WTC11 (cell line): ENCODE results near the gene SAMD8.

Experiments
- ESRRA ChIP-seq: sonication (generic); formaldehyde crosslinking; IDR thresholded peaks from 2 replicates; pipeline ENCODE4 v1.8.1; 2022; ENCODE audit warnings: mild to moderate bottlenecking, missing genetic modification reagents, borderline replicate concordance
- ETV6 ChIP-seq: sonication (generic); formaldehyde crosslinking; IDR thresholded peaks from 2 replicates; pipeline ENCODE4 v1.8.1; 2022; ENCODE audit warnings: mild to moderate bottlenecking, missing genetic modification reagents
- FOXP1 ChIP-seq: sonication (generic); formaldehyde crosslinking; IDR thresholded peaks from 2 replicates; pipeline ENCODE4 v1.8.0; 2022; ENCODE audit warnings: missing genetic modification reagents, mild to moderate bottlenecking, moderate library complexity, borderline replicate concordance
- KAT7 ChIP-seq: sonication (generic); formaldehyde crosslinking; IDR thresholded peaks from 2 replicates; pipeline ENCODE4 v1.8.1; 2023; ENCODE audit warnings: missing genetic modification reagents, mild to moderate bottlenecking, borderline replicate concordance
- ZNF121 ChIP-seq: sonication (generic); formaldehyde crosslinking; IDR thresholded peaks from 2 replicates; pipeline ENCODE4 v1.8.0; 2023; ENCODE audit warnings: missing genetic modification reagents
- ZNF219 ChIP-seq: sonication (generic); formaldehyde crosslinking; IDR thresholded peaks from 2 replicates; pipeline ENCODE4 v1.8.0; 2023; ENCODE audit warnings: missing genetic modification reagents, mild to moderate bottlenecking, borderline replicate concordance
- TF ChIP-seq, protein P1 (sequence below): fragments of 200-600 bp; IDR thresholded peaks from 2 replicates; pipeline ENCODE4 v1.8.0; 2022; ENCODE audit warnings: antibody characterized with exemption
- TF ChIP-seq, protein P2 (sequence below): sonication (generic); formaldehyde crosslinking; IDR thresholded peaks from 2 replicates; pipeline ENCODE4 v1.8.0; 2022; ENCODE audit warnings: mild to moderate bottlenecking, missing genetic modification reagents
- TF ChIP-seq, protein P3 (sequence below): sonication (generic); formaldehyde crosslinking; IDR thresholded peaks from 2 replicates; pipeline ENCODE4 v1.8.1; 2023; ENCODE audit warnings: mild to moderate bottlenecking, missing genetic modification reagents, moderate library complexity
- TF ChIP-seq, protein P4 (sequence below): sonication (generic); formaldehyde crosslinking; IDR thresholded peaks from 2 replicates; pipeline ENCODE4 v1.8.0; 2022; ENCODE audit warnings: mild to moderate bottlenecking, missing genetic modification reagents
- TF ChIP-seq, protein P5 (sequence below): sonication (generic); formaldehyde crosslinking; IDR thresholded peaks from 2 replicates; pipeline ENCODE4 v1.8.0; 2022; ENCODE audit warnings: mild to moderate bottlenecking, missing genetic modification reagents
- TF ChIP-seq, protein P6 (sequence below): sonication (generic); formaldehyde crosslinking; IDR thresholded peaks from 2 replicates; pipeline ENCODE4 v1.8.1; 2023; ENCODE audit warnings: mild to moderate bottlenecking, moderate library complexity, missing genetic modification reagents

DNA sequence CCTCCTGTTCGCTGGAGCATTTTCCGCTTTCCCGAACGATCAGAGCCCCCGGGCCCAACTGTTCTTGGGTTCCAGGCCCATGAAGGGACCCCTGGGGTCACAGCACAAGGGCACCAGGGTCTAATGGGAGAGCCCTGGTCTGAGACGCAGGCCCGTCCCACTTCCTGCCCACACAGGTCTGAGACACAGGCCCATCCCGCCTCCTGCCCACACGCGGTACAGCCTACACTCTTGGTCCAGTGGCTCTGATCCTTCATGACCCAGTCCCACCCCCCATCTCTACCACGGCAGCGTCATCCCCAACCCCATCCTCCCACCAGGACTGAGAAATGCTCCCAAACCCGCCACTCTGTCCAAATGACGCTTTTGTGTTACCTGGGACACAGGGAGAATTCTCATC is 38.7 kb upstream of the SAMD8 start:
- TF ChIP-seq ESRRA (CRISPR knock-in tag) (no peak), ZNF121 (CRISPR knock-in tag) (no peak), KAT7 (no peak), FOXP1 (CRISPR knock-in tag) (no peak), ETV6 (no peak), ZNF219 (CRISPR knock-in tag) (no peak)
- TF ChIP-seq, protein P1, sequence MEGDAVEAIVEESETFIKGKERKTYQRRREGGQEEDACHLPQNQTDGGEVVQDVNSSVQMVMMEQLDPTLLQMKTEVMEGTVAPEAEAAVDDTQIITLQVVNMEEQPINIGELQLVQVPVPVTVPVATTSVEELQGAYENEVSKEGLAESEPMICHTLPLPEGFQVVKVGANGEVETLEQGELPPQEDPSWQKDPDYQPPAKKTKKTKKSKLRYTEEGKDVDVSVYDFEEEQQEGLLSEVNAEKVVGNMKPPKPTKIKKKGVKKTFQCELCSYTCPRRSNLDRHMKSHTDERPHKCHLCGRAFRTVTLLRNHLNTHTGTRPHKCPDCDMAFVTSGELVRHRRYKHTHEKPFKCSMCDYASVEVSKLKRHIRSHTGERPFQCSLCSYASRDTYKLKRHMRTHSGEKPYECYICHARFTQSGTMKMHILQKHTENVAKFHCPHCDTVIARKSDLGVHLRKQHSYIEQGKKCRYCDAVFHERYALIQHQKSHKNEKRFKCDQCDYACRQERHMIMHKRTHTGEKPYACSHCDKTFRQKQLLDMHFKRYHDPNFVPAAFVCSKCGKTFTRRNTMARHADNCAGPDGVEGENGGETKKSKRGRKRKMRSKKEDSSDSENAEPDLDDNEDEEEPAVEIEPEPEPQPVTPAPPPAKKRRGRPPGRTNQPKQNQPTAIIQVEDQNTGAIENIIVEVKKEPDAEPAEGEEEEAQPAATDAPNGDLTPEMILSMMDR, result no peak
- TF ChIP-seq, protein P2, sequence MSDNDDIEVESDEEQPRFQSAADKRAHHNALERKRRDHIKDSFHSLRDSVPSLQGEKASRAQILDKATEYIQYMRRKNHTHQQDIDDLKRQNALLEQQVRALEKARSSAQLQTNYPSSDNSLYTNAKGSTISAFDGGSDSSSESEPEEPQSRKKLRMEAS (CRISPR knock-in tag), result no peak
- TF ChIP-seq, protein P3, sequence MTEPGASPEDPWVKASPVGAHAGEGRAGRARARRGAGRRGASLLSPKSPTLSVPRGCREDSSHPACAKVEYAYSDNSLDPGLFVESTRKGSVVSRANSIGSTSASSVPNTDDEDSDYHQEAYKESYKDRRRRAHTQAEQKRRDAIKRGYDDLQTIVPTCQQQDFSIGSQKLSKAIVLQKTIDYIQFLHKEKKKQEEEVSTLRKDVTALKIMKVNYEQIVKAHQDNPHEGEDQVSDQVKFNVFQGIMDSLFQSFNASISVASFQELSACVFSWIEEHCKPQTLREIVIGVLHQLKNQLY (CRISPR knock-in tag), result no peak
- TF ChIP-seq, protein P4, sequence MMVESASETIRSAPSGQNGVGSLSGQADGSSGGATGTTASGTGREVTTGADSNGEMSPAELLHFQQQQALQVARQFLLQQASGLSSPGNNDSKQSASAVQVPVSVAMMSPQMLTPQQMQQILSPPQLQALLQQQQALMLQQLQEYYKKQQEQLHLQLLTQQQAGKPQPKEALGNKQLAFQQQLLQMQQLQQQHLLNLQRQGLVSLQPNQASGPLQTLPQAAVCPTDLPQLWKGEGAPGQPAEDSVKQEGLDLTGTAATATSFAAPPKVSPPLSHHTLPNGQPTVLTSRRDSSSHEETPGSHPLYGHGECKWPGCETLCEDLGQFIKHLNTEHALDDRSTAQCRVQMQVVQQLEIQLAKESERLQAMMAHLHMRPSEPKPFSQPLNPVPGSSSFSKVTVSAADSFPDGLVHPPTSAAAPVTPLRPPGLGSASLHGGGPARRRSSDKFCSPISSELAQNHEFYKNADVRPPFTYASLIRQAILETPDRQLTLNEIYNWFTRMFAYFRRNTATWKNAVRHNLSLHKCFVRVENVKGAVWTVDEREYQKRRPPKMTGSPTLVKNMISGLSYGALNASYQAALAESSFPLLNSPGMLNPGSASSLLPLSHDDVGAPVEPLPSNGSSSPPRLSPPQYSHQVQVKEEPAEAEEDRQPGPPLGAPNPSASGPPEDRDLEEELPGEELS, result no peak
- TF ChIP-seq, protein P5, sequence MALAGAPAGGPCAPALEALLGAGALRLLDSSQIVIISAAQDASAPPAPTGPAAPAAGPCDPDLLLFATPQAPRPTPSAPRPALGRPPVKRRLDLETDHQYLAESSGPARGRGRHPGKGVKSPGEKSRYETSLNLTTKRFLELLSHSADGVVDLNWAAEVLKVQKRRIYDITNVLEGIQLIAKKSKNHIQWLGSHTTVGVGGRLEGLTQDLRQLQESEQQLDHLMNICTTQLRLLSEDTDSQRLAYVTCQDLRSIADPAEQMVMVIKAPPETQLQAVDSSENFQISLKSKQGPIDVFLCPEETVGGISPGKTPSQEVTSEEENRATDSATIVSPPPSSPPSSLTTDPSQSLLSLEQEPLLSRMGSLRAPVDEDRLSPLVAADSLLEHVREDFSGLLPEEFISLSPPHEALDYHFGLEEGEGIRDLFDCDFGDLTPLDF (CRISPR knock-in tag), result no peak
- TF ChIP-seq, protein P6, sequence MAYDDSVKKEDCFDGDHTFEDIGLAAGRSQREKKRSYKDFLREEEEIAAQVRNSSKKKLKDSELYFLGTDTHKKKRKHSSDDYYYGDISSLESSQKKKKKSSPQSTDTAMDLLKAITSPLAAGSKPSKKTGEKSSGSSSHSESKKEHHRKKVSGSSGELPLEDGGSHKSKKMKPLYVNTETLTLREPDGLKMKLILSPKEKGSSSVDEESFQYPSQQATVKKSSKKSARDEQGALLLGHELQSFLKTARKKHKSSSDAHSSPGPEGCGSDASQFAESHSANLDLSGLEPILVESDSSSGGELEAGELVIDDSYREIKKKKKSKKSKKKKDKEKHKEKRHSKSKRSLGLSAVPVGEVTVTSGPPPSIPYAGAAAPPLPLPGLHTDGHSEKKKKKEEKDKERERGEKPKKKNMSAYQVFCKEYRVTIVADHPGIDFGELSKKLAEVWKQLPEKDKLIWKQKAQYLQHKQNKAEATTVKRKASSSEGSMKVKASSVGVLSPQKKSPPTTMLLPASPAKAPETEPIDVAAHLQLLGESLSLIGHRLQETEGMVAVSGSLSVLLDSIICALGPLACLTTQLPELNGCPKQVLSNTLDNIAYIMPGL, result no peak
